DOHH2 (cell line): ENCODE measurements around the gene IFNGR2.

ENCODE experiments used
- H3F3A ChIP-seq: fragments of 200-600 bp; sonication (generic), shearing (Covaris generic); 2 replicates; pipeline ENCODE4 v1.6.0; 2016; ENCODE audit warnings: antibody characterized with exemption, mild to moderate bottlenecking; ENCODE audit not compliant: control insufficient read depth, insufficient read depth
- H3K27ac ChIP-seq: fragments of 200-600 bp; sonication (generic); 2 replicates; pipeline ENCODE4 v1.5.1; 2014; ENCODE audit warnings: low read depth, mild to moderate bottlenecking, low read length, moderate library complexity
- H3K27me3 ChIP-seq: fragments of 200-600 bp; sonication (generic); 2 replicates; pipeline ENCODE4 v1.6.1; 2014; ENCODE audit warnings: mild to moderate bottlenecking, low read length, mixed read lengths; ENCODE audit not compliant: control insufficient read depth
- H3K36me3 ChIP-seq: fragments of 200-600 bp; sonication (generic); 2 replicates; pipeline ENCODE4 v1.6.1; 2014; ENCODE audit warnings: mild to moderate bottlenecking, low read length, moderate library complexity, mixed read lengths; ENCODE audit not compliant: control insufficient read depth
- H3K4me1 ChIP-seq: fragments of 200-600 bp; sonication (generic); 2 replicates; pipeline ENCODE4 v1.6.1; 2014; ENCODE audit warnings: mild to moderate bottlenecking, low read length, mixed read lengths; ENCODE audit not compliant: control insufficient read depth
- H3K4me2 ChIP-seq: fragments of 200-600 bp; sonication (generic); 2 replicates; pipeline ENCODE4 v1.6.0; 2014; ENCODE audit warnings: mild to moderate bottlenecking, low read length, moderate library complexity
- H3K4me3 ChIP-seq: fragments of 200-600 bp; sonication (generic); 2 replicates; pipeline ENCODE4 v1.5.1; 2014; ENCODE audit warnings: mild to moderate bottlenecking, low read length, mixed read lengths
- H3K79me2 ChIP-seq: fragments of 200-600 bp; sonication (generic); 2 replicates; pipeline ENCODE4 v1.6.1; 2014; ENCODE audit warnings: mild to moderate bottlenecking, low read length, mixed read lengths; ENCODE audit not compliant: control insufficient read depth
- H3K9me2 ChIP-seq: fragments of 200-600 bp; sonication (generic); replicated peaks from 2 replicates; pipeline ENCODE4 v1.6.1; 2014; ENCODE audit warnings: mild to moderate bottlenecking, low read length, mixed read lengths; ENCODE audit not compliant: control insufficient read depth
- H3K9me3 ChIP-seq: fragments of 200-600 bp; sonication (generic); 2 replicates; pipeline ENCODE4 v1.6.1; 2014; ENCODE audit warnings: antibody characterized with exemption, low read length, mixed read lengths; ENCODE audit not compliant: control insufficient read depth, insufficient read depth
- H4K20me1 ChIP-seq: fragments of 200-600 bp; sonication (generic); 2 replicates; pipeline ENCODE4 v1.6.0; 2014; ENCODE audit warnings: low read depth, mild to moderate bottlenecking, antibody characterized with exemption, low read length, moderate library complexity; ENCODE audit not compliant: control insufficient read depth, insufficient read depth
- CTCF ChIP-seq: fragments of 200-600 bp; sonication (generic); IDR thresholded peaks from one replicate; pipeline ENCODE4 v1.5.1; 2014; ENCODE audit warnings: antibody characterized with exemption, mild to moderate bottlenecking, low read depth, low read length; ENCODE audit not compliant: poor library complexity, severe bottlenecking
- EZH2phosphoT487 ChIP-seq: fragments of 200-600 bp; sonication (generic); IDR thresholded peaks from 2 replicates; pipeline ENCODE4 v1.6.1; 2017; ENCODE audit warnings: borderline replicate concordance, mild to moderate bottlenecking, antibody characterized with exemption, low read length, moderate library complexity, mixed read lengths

Gene IFNGR2

DNA sequence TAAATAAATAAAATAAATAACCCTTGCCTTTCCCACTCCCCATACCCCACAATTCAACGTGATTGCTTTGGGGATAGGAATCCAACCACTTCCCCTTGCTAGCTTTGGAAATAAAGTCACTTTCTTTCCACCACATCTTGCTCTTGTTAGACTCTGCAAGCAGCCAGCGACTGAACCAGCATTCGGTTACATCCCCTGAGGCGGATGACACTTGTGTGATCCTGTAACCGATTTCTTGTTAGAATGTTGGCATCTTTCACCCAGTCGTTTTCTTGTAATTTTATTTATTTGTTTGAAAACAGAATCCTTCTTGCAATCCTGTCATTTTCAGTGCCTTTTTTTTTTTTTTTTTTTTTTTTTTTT lies 1.6 kb upstream of the IFNGR2 start:
- Histone ChIP-seq H3K27ac (no peak overlapping the region), H4K20me1 (0 out of 2 replicates have a peak, but pooled peaks cover 5% of the 10 kb centered on the region), H3K4me1 (peaks cover 60% of the 10 kb centered on the region), H3F3A (peaks cover 12% of the 10 kb centered on the region), H3K36me3 (peaks cover 31% of the 10 kb centered on the region), H3K79me2 (peaks cover 37% of the 10 kb centered on the region), H3K9me3 (no peaks in the 10 kb centered on the region), H3K27me3 (no peaks in the 10 kb centered on the region), H3K4me2 (no peak overlapping the region), H3K9me2 (no peaks in the 10 kb centered on the region), H3K4me3 (no peak overlapping the region)
- no peak for TF ChIP-seq CTCF
- no peak for TF ChIP-seq EZH2phosphoT487

DNA sequence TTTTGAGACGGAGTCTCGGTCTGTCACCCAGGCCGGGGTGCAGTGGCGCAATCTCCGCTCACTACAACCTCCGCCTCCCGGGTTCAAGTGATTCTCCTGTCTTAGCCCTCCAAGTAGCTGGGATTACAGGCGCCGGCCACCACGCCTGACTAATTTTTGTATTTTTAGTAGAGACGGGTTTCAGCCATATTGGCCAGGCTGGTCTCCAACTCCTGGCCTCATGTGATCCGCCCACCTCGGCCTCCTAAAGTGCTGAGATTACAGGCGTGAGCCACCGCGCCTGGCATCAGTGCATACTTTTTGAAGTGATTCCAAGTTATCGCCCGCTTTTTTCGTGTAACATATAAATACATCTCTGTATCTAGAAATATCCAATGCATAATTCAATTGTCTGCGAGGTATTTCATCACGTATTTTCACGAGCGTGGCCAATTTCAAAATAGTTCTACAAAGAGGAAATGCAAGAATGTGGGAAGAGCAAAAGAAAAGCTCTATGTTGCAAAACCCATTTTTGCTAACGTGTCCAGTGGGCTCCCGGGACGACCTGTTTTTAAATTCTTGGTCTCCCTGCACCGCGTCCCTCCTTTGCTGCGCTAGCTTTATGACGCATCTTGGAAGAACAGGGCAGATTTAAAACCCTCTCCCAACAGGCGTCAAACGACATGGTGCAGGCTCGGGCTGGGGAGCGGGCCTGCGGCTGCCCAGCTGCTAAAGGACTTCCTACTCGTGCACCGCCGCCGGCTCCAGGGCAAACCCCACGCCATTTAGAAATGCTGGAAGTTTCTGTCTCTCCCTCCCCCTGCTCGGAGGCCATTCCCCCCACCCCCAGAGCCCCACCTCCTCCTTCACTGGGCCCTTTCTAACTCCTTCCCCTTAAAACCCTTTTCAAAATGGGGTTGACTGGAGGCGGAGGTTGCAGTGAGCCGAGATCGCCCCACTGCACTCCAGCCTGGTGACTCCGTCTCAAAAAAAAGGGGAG lies 923 bp upstream of the IFNGR2 start:
- peaks cover 38% of the 10 kb centered on the region for H3K36me3 ChIP-seq
- H3K9me2 ChIP-seq = no peaks in the 10 kb centered on the region
- peaks cover 12% of the 10 kb centered on the region for H3F3A ChIP-seq
- no peaks in the 10 kb centered on the region for H3K9me3 ChIP-seq
- H4K20me1 ChIP-seq = 0 out of 2 replicates have a peak, but pooled peaks cover 5% of the 10 kb centered on the region
- peak overlapping the region; percentile 72 for H3K27ac ChIP-seq
- H3K4me2 ChIP-seq = peak overlapping the region; percentile 83
- peaks cover 67% of the 10 kb centered on the region for H3K4me1 ChIP-seq
- no peak for TF ChIP-seq EZH2phosphoT487
- no peak for TF ChIP-seq CTCF
- H3K79me2 ChIP-seq = peaks cover 44% of the 10 kb centered on the region
- H3K27me3 ChIP-seq = no peaks in the 10 kb centered on the region
- H3K4me3 ChIP-seq = peak overlapping the region; percentile 89

GRCh38 chr21:33403786-33404585 lies 773 bp downstream of the IFNGR2 start:
- Histone ChIP-seq H3K4me3 (peak overlapping the region; percentile 89), H3F3A (peaks cover 12% of the 10 kb centered on the region), H3K79me2 (peaks cover 61% of the 10 kb centered on the region), H3K27me3 (no peaks in the 10 kb centered on the region), H3K4me2 (peak overlapping the region; percentile 73), H3K9me2 (no peaks in the 10 kb centered on the region), H3K36me3 (peaks cover 47% of the 10 kb centered on the region), H3K27ac (peak overlapping the region; percentile 86), H3K9me3 (no peaks in the 10 kb centered on the region), H4K20me1 (peaks cover 9% of the 10 kb centered on the region; the same call in 1 of the 2 replicates), H3K4me1 (peaks cover 56% of the 10 kb centered on the region)
- no peak for TF ChIP-seq EZH2phosphoT487
- no peak for TF ChIP-seq CTCF
